ENCODE data around the gene CARD18. TPM values are rescaled to one million over a fixed set of nuclear protein-coding genes. Genes with fewer than 3 reads are reported as not detected.

The CARD18 gene
- 1 to 10 TPM; 3.0 to 3.3 TPM for polyA plus RNA-seq

- Histone ChIP-seq H3K36me3 (ENCODE audit: control insufficient read depth in 2 of 2, insufficient read depth in 2 of 2, low read length in 1 of 2) (no peaks in the 10 kb centered on the region), H3K9me3 (ENCODE audit: control insufficient read depth in 2 of 2, insufficient read depth in 1 of 2, low read depth in 1 of 2, low read length in 1 of 2) (no peaks in the 10 kb centered on the region), H3K4me3 (ENCODE audit: low read depth in 1 of 2, low read length in 2 of 2) (no peak within 1 kb of the TSS), H3K27me3 (ENCODE audit: control insufficient read depth in 1 of 2, insufficient read depth in 2 of 2, low read length in 2 of 2) (no peaks in the 10 kb centered on the region), H3K4me1 (ENCODE audit: control insufficient read depth in 2 of 2, insufficient read depth in 2 of 2, low read length in 1 of 2) (no peaks in the 10 kb centered on the region), H3K27ac (ENCODE audit: low read depth in 2 of 2, low read length in 1 of 2) (no peak within 1 kb of the TSS)
- WGBS, 2 donors, result 57 to 61% methylated on average over 2 of the region's 2 CpGs
Observed at GRCh38 chr11:105139669-105140068, at the start of gene CARD18. TSS of gene CARD18 (minus strand) at chr11:105139769. CDS start at chr11:105139726, 43 bp downstream.

DNA sequence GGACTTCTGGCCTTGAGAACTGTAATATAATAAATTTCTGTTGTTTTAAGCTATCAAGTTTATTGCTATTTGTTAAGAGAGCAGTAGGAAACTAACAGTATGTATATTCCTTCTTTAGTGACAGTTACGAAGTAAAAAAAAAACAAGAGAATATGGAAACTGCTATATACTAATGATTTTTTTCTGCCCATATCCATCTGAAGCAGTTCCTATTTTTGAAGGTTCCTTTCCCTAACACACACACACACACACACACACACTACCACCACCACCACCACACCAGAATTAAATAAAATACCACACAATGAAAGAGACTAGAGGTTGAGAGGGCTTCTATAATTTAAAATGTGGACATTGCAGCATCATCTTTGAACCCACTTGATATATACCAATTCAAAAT is 44.4 kb upstream of the CARD18 start:
- Histone ChIP-seq H3K9me3 (ENCODE audit: control insufficient read depth in 2 of 2, insufficient read depth in 1 of 2, low read depth in 1 of 2, low read length in 1 of 2) (no peaks in the 10 kb centered on the region), H3K27me3 (ENCODE audit: control insufficient read depth in 1 of 2, insufficient read depth in 2 of 2, low read length in 2 of 2) (no peaks in the 10 kb centered on the region), H3K27ac (ENCODE audit: low read depth in 2 of 2, low read length in 1 of 2) (no peak overlapping the region), H3K36me3 (ENCODE audit: control insufficient read depth in 2 of 2, insufficient read depth in 2 of 2, low read length in 1 of 2) (no peaks in the 10 kb centered on the region), H3K4me1 (ENCODE audit: control insufficient read depth in 2 of 2, insufficient read depth in 2 of 2, low read length in 1 of 2) (no peaks in the 10 kb centered on the region), H3K4me3 (ENCODE audit: low read depth in 1 of 2, low read length in 2 of 2) (no peak overlapping the region)
- WGBS, 2 donors, result 89 to 91% methylated on average over 1 of the region's 1 CpG

- no peaks in the 10 kb centered on the region for H3K9me3 ChIP-seq (ENCODE audit: control insufficient read depth in 2 of 2, insufficient read depth in 1 of 2, low read depth in 1 of 2, low read length in 1 of 2)
- H3K4me1 ChIP-seq (ENCODE audit: control insufficient read depth in 2 of 2, insufficient read depth in 2 of 2, low read length in 1 of 2), result no peaks in the 10 kb centered on the region
- H3K27me3 ChIP-seq (ENCODE audit: control insufficient read depth in 1 of 2, insufficient read depth in 2 of 2, low read length in 2 of 2), result no peaks in the 10 kb centered on the region
- no peaks in the 10 kb centered on the region for H3K36me3 ChIP-seq (ENCODE audit: control insufficient read depth in 2 of 2, insufficient read depth in 2 of 2, low read length in 1 of 2)
- no peak overlapping the region for H3K4me3 ChIP-seq (ENCODE audit: low read depth in 1 of 2, low read length in 2 of 2)
- no peak overlapping the region for H3K27ac ChIP-seq (ENCODE audit: low read depth in 2 of 2, low read length in 1 of 2)
- WGBS, 2 donors, result 66 to 74% methylated on average over 3 of the region's 3 CpGs
Observed at GRCh38 chr11:105183426-105183825, 43.9 kb upstream of the CARD18 start.

- Histone ChIP-seq H3K36me3 (ENCODE audit: control insufficient read depth in 2 of 2, insufficient read depth in 2 of 2, low read length in 1 of 2) (no peaks in the 10 kb centered on the region), H3K27ac (ENCODE audit: low read depth in 2 of 2, low read length in 1 of 2) (no peak overlapping the region), H3K4me3 (ENCODE audit: low read depth in 1 of 2, low read length in 2 of 2) (no peak overlapping the region), H3K4me1 (ENCODE audit: control insufficient read depth in 2 of 2, insufficient read depth in 2 of 2, low read length in 1 of 2) (no peaks in the 10 kb centered on the region), H3K27me3 (ENCODE audit: control insufficient read depth in 1 of 2, insufficient read depth in 2 of 2, low read length in 2 of 2) (no peaks in the 10 kb centered on the region), H3K9me3 (ENCODE audit: control insufficient read depth in 2 of 2, insufficient read depth in 1 of 2, low read depth in 1 of 2, low read length in 1 of 2) (no peaks in the 10 kb centered on the region)
- WGBS, 2 donors, result 48 to 64% methylated on average over 1 of the region's 1 CpG
Observed at GRCh38 chr11:105181521-105181920, 42.0 kb upstream of the CARD18 start.

DNA sequence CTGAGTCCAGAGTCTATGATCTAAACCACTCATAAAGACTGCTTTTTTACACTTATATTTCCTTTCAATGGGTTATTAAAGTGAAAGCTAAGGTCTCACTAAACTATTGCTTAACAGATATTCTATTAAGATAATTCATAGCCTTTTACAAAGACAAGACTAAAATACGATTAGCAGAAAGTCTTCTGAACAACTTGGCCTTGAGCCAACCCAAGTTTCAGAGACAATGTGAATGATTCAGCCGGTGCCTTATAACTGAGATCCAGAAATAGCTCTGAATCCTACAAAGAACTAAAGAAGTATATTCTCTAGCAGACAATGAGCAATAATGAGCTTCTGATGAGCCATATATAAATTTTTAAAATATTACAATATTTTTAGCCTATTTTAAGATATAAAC is 41.5 kb upstream of the CARD18 start:
- no peaks in the 10 kb centered on the region for H3K4me1 ChIP-seq (ENCODE audit: control insufficient read depth in 2 of 2, insufficient read depth in 2 of 2, low read length in 1 of 2)
- H3K9me3 ChIP-seq (ENCODE audit: control insufficient read depth in 2 of 2, insufficient read depth in 1 of 2, low read depth in 1 of 2, low read length in 1 of 2), result no peaks in the 10 kb centered on the region
- no peak overlapping the region for H3K4me3 ChIP-seq (ENCODE audit: low read depth in 1 of 2, low read length in 2 of 2)
- no peaks in the 10 kb centered on the region for H3K27me3 ChIP-seq (ENCODE audit: control insufficient read depth in 1 of 2, insufficient read depth in 2 of 2, low read length in 2 of 2)
- no peak overlapping the region for H3K27ac ChIP-seq (ENCODE audit: low read depth in 2 of 2, low read length in 1 of 2)
- WGBS, 2 donors, result 8 to 15% methylated on average over 2 of the region's 2 CpGs
- no peaks in the 10 kb centered on the region for H3K36me3 ChIP-seq (ENCODE audit: control insufficient read depth in 2 of 2, insufficient read depth in 2 of 2, low read length in 1 of 2)

DNA sequence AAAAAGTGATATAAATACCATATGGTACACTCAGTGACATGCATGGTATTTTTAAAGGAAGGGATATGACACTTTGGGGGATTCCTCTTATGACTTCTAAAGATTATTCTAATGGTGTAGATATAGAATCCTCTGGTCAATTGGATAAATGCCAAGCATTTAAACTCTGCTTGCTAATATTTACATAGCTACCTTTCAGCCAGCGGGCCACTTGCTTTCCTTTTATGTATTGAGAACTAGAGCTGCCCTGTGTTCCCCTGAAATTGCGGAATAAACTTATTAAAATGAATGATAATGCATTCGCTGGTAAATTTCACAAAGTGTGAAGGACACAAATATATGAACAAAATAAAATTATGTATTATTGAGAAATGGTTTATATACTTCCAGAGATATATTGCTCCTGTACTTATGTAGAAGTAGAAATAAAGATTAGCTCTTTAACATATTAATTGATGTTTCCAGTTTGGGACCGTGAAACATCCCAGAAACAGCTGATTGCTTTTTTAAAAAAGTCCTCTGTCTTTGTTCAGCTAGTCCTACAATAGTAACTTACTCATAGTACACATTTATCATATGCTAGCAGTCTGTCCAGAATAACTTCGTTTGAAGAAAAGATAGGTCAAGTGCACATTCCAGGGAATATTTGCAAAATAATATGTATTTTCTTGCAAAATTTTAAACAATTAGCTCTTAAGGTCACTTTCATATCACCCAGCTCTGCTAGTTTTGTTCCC is 40.1 kb upstream of the CARD18 start:
- WGBS, 2 donors, result 55 to 68% methylated on average over 5 of the region's 5 CpGs
- Histone ChIP-seq H3K9me3 (ENCODE audit: control insufficient read depth in 2 of 2, insufficient read depth in 1 of 2, low read depth in 1 of 2, low read length in 1 of 2) (no peaks in the 10 kb centered on the region), H3K4me3 (ENCODE audit: low read depth in 1 of 2, low read length in 2 of 2) (no peak overlapping the region), H3K27ac (ENCODE audit: low read depth in 2 of 2, low read length in 1 of 2) (no peak overlapping the region), H3K36me3 (ENCODE audit: control insufficient read depth in 2 of 2, insufficient read depth in 2 of 2, low read length in 1 of 2) (no peaks in the 10 kb centered on the region), H3K4me1 (ENCODE audit: control insufficient read depth in 2 of 2, insufficient read depth in 2 of 2, low read length in 1 of 2) (no peaks in the 10 kb centered on the region), H3K27me3 (ENCODE audit: control insufficient read depth in 1 of 2, insufficient read depth in 2 of 2, low read length in 2 of 2) (no peaks in the 10 kb centered on the region)

- Histone ChIP-seq H3K4me3 (ENCODE audit: low read depth in 1 of 2, low read length in 2 of 2) (no peak overlapping the region), H3K4me1 (ENCODE audit: control insufficient read depth in 2 of 2, insufficient read depth in 2 of 2, low read length in 1 of 2) (no peaks in the 10 kb centered on the region), H3K36me3 (ENCODE audit: control insufficient read depth in 2 of 2, insufficient read depth in 2 of 2, low read length in 1 of 2) (no peaks in the 10 kb centered on the region), H3K27me3 (ENCODE audit: control insufficient read depth in 1 of 2, insufficient read depth in 2 of 2, low read length in 2 of 2) (no peaks in the 10 kb centered on the region), H3K27ac (ENCODE audit: low read depth in 2 of 2, low read length in 1 of 2) (no peak overlapping the region), H3K9me3 (ENCODE audit: control insufficient read depth in 2 of 2, insufficient read depth in 1 of 2, low read depth in 1 of 2, low read length in 1 of 2) (no peaks in the 10 kb centered on the region)
Observed at GRCh38 chr11:105177658-105178057, 38.1 kb upstream of the CARD18 start.

GRCh38 chr11:105168457-105168856 is 28.9 kb upstream of the CARD18 start:
- Histone ChIP-seq H3K36me3 (ENCODE audit: control insufficient read depth in 2 of 2, insufficient read depth in 2 of 2, low read length in 1 of 2) (no peaks in the 10 kb centered on the region), H3K4me3 (ENCODE audit: low read depth in 1 of 2, low read length in 2 of 2) (no peak overlapping the region), H3K4me1 (ENCODE audit: control insufficient read depth in 2 of 2, insufficient read depth in 2 of 2, low read length in 1 of 2) (no peaks in the 10 kb centered on the region), H3K9me3 (ENCODE audit: control insufficient read depth in 2 of 2, insufficient read depth in 1 of 2, low read depth in 1 of 2, low read length in 1 of 2) (no peaks in the 10 kb centered on the region), H3K27ac (ENCODE audit: low read depth in 2 of 2, low read length in 1 of 2) (no peak overlapping the region), H3K27me3 (ENCODE audit: control insufficient read depth in 1 of 2, insufficient read depth in 2 of 2, low read length in 2 of 2) (no peaks in the 10 kb centered on the region)

GRCh38 chr11:105167244-105167643 is 27.7 kb upstream of the CARD18 start:
- Histone ChIP-seq H3K27ac (ENCODE audit: low read depth in 2 of 2, low read length in 1 of 2) (no peak overlapping the region), H3K36me3 (ENCODE audit: control insufficient read depth in 2 of 2, insufficient read depth in 2 of 2, low read length in 1 of 2) (no peaks in the 10 kb centered on the region), H3K27me3 (ENCODE audit: control insufficient read depth in 1 of 2, insufficient read depth in 2 of 2, low read length in 2 of 2) (no peaks in the 10 kb centered on the region), H3K9me3 (ENCODE audit: control insufficient read depth in 2 of 2, insufficient read depth in 1 of 2, low read depth in 1 of 2, low read length in 1 of 2) (no peaks in the 10 kb centered on the region), H3K4me1 (ENCODE audit: control insufficient read depth in 2 of 2, insufficient read depth in 2 of 2, low read length in 1 of 2) (no peaks in the 10 kb centered on the region), H3K4me3 (ENCODE audit: low read depth in 1 of 2, low read length in 2 of 2) (no peak overlapping the region)
- 94 to 97% methylated on average over 3 of the region's 3 CpGs for WGBS, 2 donors

GRCh38 chr11:105164208-105164607 is 24.6 kb upstream of the CARD18 start:
- WGBS, 2 donors, result 69 to 73% methylated on average over 4 of the region's 4 CpGs

More at GRCh38 chr11:105164208-105164607, 24.6 kb upstream of the CARD18 start:
- Histone ChIP-seq H3K4me1 (ENCODE audit: control insufficient read depth in 2 of 2, insufficient read depth in 2 of 2, low read length in 1 of 2) (no peaks in the 10 kb centered on the region), H3K27ac (ENCODE audit: low read depth in 2 of 2, low read length in 1 of 2) (no peak overlapping the region), H3K27me3 (ENCODE audit: control insufficient read depth in 1 of 2, insufficient read depth in 2 of 2, low read length in 2 of 2) (no peaks in the 10 kb centered on the region), H3K36me3 (ENCODE audit: control insufficient read depth in 2 of 2, insufficient read depth in 2 of 2, low read length in 1 of 2) (no peaks in the 10 kb centered on the region), H3K9me3 (ENCODE audit: control insufficient read depth in 2 of 2, insufficient read depth in 1 of 2, low read depth in 1 of 2, low read length in 1 of 2) (no peaks in the 10 kb centered on the region), H3K4me3 (ENCODE audit: low read depth in 1 of 2, low read length in 2 of 2) (no peak overlapping the region)

All from esophagus (tissue), 2 donors.